ENCODE results near the gene STARD3. TPM values are rescaled to one million over a fixed set of nuclear protein-coding genes. Genes with fewer than 3 reads are reported as not detected.

STARD3 gene
- total RNA-seq, 1 experiment from 2014 or later: 42.9 TPM

DNA sequence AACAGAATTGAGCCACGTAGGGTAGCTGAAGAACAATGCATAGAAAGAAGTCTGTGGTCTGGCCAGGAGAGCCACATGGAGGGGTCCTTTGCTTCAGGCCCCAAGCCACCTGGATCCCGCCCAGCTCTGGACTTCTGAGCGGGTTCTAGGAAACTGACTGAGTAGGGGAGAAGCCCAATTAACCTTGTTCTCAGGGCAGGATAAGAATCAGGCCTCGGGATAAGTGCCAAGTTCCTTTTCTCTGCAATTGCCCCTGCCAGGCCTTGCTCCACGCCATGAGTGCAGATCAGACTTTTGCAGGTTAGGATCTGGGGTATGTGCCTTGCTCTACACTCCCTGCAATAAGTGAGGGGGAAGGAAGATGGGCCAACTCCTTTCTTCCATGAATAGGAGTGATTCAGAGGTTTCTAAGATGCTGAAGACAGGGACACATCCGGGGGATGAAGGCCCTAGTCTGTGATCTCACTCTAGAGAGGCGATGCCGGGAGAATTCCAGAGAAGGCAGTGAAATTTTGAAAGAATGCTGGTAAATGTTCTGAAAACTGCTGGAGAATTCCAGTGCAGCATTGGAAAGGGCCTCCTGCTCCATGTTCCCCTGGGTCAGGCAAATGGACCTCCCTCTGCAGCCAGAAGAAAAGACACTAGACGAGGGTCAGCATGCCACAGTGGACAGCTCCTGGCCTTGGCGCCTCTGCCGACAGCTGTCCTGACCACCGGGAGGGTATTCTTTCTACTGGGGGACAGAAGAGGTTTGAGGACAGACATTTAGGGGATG lies 35.0 kb upstream of the STARD3 start:
- peaks cover 36% of the 10 kb centered on the region for H3K4me1 ChIP-seq (ENCODE audit: low read length)

DNA sequence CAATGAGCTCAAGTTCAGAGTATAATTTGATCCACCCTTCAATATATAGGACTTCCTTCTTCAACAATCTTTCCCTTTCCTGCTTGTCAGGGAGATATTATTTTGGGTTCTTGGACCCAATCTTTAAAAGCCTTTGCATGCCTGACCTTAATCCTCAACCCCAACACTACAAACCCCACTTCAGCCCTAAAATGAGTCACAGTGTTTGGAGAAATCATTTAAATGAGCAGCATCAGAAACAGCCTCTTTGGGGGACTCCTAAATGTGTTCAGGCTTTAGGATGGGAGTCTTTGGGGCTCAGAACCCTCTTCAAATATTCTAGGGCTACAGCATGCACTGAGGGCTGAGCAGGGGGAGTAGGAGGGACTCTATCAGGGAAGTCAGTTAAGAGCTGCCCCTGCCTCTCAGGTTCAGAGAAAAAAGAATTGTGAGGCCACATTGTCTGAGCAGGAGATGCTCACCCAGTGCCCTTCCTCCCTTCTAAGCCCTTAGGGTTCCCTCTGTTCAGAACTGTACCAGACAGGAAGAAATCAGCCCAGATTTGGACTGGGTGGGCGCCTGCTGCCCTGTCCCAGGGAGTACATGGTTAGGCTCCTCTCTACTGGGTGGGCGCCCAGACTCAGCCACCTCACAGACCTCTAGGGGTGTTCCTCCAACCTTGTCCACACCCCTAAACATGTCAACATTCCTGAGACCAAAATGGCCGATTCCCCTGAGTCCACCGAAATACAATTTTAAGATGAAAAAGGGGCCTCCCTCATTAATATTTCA lies 34.2 kb upstream of the STARD3 start:
- DNase-seq: no peak
- H3K9me3 ChIP-seq (ENCODE audit: low read length): no peaks in the 10 kb centered on the region
- peaks cover 5% of the 10 kb centered on the region; the same call in 1 of the 2 replicates for H4K20me1 ChIP-seq (ENCODE audit: insufficient read depth, low read depth, low read length)
- no peak overlapping the region for H2AFZ ChIP-seq (ENCODE audit: low read length)
- H3K9ac ChIP-seq (ENCODE audit: low read length): no peak overlapping the region
- peak overlapping the region; percentile 97 for H3K4me2 ChIP-seq (ENCODE audit: low read depth, low read length, poor library complexity, severe bottlenecking)
- no peaks in the 10 kb centered on the region for H3K9me2 ChIP-seq (replicated peaks; ENCODE audit: insufficient read depth, low read length)
- H3K27me3 ChIP-seq (ENCODE audit: low read length): no peaks in the 10 kb centered on the region
- H3K4me3 ChIP-seq (ENCODE audit: low read length): no peak overlapping the region
- no peak overlapping the region for H3K27ac ChIP-seq (ENCODE audit: low read length)
- no peaks in the 10 kb centered on the region for H3K79me2 ChIP-seq (ENCODE audit: low read length)
- H3K36me3 ChIP-seq (ENCODE audit: insufficient read depth, low read length): no peaks in the 10 kb centered on the region
- peaks cover 36% of the 10 kb centered on the region for H3K4me1 ChIP-seq (ENCODE audit: low read length)

More for the DNA sequence above, 35.0 kb upstream of the STARD3 start:
- no peaks in the 10 kb centered on the region for H3K36me3 ChIP-seq (ENCODE audit: insufficient read depth, low read length)
- H3K27ac ChIP-seq (ENCODE audit: low read length): no peak overlapping the region
- H3K27me3 ChIP-seq (ENCODE audit: low read length): no peaks in the 10 kb centered on the region
- H3K9me3 ChIP-seq (ENCODE audit: low read length): no peaks in the 10 kb centered on the region
- H3K9ac ChIP-seq (ENCODE audit: low read length): no peak overlapping the region
- H3K79me2 ChIP-seq (ENCODE audit: low read length): no peaks in the 10 kb centered on the region
- no peak overlapping the region for H3K4me3 ChIP-seq (ENCODE audit: low read length)
- no peaks in the 10 kb centered on the region for H3K9me2 ChIP-seq (replicated peaks; ENCODE audit: insufficient read depth, low read length)
- H3K4me2 ChIP-seq (ENCODE audit: low read depth, low read length, poor library complexity, severe bottlenecking): no peak overlapping the region
- H4K20me1 ChIP-seq (ENCODE audit: insufficient read depth, low read depth, low read length): peaks cover 5% of the 10 kb centered on the region; the same call in 1 of the 2 replicates
- no peak for DNase-seq
- H2AFZ ChIP-seq (ENCODE audit: low read length): no peak overlapping the region

DNA sequence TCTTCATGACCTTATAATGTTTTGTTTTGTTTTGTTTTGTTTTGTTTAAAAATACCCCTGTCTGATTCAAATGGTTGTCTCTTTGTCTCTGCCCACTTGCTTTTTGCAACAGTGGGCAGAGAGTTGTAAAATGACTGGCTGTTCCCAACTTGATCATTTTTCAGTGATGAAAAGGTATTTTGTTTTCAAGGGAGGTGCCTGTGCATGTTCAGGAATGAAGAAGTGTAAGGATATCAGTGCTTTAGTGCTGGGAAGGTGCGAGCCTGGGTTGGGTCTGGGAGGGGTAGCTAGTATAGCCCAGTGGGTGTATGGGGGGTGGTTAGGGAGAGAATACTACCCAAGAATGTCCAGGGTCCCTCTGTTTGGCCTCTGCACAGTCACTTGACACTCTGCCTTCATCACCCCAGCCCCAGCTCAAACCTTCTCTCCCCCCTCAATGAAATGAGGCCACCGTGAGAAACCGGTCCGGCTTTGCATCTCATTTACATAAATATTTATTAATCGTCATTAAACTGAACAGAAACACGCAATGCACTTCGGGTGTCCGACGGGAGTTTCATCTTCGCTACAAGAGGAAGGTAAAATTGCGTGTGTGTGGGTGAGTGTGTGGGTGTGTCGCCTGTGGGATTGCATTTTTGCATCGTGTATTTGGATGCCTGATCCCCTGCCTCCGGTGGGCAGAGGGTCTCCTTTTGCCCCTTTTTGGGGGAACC lies 33.5 kb upstream of the STARD3 start:
- Histone ChIP-seq H3K4me3 (ENCODE audit: low read length) (peak overlapping the region; percentile 76), H3K27me3 (ENCODE audit: low read length) (no peaks in the 10 kb centered on the region), H3K9me3 (ENCODE audit: low read length) (no peaks in the 10 kb centered on the region), H3K79me2 (ENCODE audit: low read length) (no peaks in the 10 kb centered on the region), H4K20me1 (ENCODE audit: insufficient read depth, low read depth, low read length) (peaks cover 5% of the 10 kb centered on the region; the same call in 1 of the 2 replicates), H3K27ac (ENCODE audit: low read length) (no peak overlapping the region), H3K4me1 (ENCODE audit: low read length) (peaks cover 36% of the 10 kb centered on the region), H3K4me2 (ENCODE audit: low read depth, low read length, poor library complexity, severe bottlenecking) (peak overlapping the region; percentile 97), H3K9ac (ENCODE audit: low read length) (peak overlapping the region; percentile 80), H3K36me3 (ENCODE audit: insufficient read depth, low read length) (no peaks in the 10 kb centered on the region), H2AFZ (ENCODE audit: low read length) (peak overlapping the region; percentile 56), H3K9me2 (replicated peaks; ENCODE audit: insufficient read depth, low read length) (no peaks in the 10 kb centered on the region)
- DNase-seq: peak; percentile 76

DNA sequence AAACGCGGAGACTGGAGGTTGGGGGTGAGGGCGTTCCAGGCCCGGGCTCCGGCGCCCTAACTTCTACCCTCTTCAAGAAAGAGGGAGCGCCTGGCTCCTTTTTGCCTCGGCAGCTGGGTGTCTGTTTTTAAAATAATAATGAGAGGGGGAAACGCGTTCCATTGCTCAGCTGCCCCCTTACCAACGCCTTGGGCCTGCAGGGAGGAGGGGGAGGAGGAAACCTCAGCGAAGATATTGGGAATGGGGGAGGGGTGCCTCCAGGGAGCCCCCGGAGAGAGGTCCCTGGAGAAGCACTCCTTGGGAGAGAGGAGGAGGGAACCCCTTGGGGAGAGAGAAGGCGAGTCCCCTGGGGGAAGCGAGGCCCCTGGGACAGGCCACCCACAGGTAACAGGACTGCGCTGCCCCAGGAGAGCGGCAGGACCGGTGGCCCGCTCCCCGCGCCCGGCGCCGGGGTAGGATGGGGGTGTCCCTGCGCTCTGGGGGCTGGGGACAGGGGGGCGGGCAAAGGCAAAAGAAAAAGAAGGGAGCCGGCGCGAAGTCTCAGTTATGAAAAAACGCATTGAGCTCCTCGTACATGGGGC lies 31.9 kb upstream of the STARD3 start:
- peak overlapping the region; percentile 80 for H3K9ac ChIP-seq (ENCODE audit: low read length)
- no peaks in the 10 kb centered on the region for H3K9me3 ChIP-seq (ENCODE audit: low read length)
- peaks cover 5% of the 10 kb centered on the region; the same call in 1 of the 2 replicates for H4K20me1 ChIP-seq (ENCODE audit: insufficient read depth, low read depth, low read length)
- peak; percentile 71 for DNase-seq
- no peaks in the 10 kb centered on the region for H3K79me2 ChIP-seq (ENCODE audit: low read length)
- no peaks in the 10 kb centered on the region for H3K9me2 ChIP-seq (replicated peaks; ENCODE audit: insufficient read depth, low read length)
- peak overlapping the region; percentile 69; the same call in 1 of the 2 replicates for H2AFZ ChIP-seq (ENCODE audit: low read length)
- no peaks in the 10 kb centered on the region for H3K27me3 ChIP-seq (ENCODE audit: low read length)
- no peak overlapping the region for H3K27ac ChIP-seq (ENCODE audit: low read length)
- peak overlapping the region; percentile 76 for H3K4me3 ChIP-seq (ENCODE audit: low read length)
- H3K4me2 ChIP-seq (ENCODE audit: low read depth, low read length, poor library complexity, severe bottlenecking): peak overlapping the region; percentile 97
- H3K36me3 ChIP-seq (ENCODE audit: insufficient read depth, low read length): no peaks in the 10 kb centered on the region
- peaks cover 32% of the 10 kb centered on the region for H3K4me1 ChIP-seq (ENCODE audit: low read length)

DNA sequence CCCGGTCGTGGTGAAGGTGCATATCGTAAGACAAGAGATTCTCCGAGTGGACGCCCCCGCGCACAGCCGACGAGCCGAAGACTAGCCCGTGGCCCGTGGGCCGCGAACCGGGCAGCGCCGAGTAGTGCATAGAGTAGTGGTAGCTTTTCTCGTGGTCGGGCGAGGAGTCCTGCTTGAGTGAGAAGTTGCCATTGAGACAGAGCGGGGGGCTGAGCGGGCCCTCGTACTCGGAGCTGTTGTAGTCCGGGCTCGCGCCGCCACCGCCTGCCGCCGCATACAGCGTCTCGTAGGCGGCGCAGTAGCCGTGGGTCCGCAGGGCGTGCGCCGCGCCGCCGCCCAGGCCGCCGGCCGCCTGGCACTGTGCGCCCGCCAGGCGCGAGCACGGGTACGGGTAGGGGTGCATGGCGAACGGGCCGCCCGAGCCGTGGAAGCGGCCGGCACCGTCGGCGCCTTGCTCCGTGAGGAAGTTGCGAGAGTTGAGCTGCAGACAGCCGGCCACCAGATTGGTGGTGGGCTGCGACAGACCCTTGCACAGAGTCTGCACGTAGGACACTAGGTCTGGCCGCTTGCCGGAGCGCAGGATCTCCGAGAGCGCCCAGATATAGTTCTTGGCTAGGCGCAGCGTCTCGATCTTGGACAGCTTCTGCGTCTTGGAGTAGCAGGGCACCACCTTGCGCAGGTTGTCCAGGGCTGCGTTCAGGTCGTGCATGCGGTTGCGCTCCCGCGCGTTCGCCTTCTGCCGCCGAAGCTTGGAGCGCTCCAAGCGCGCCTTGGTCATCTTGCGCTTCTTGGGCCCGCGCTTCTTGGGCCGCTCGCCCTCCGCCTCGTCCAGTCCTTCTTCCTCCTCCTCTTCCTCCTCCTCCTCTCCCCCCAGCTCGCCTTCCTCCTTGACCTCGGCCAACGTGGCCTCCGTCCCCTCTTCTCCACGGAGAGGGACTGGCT lies 31.2 kb upstream of the STARD3 start:
- Histone ChIP-seq H2AFZ (ENCODE audit: low read length) (peak overlapping the region; percentile 69; the same call in 1 of the 2 replicates), H4K20me1 (ENCODE audit: insufficient read depth, low read depth, low read length) (peaks cover 5% of the 10 kb centered on the region; the same call in 1 of the 2 replicates), H3K36me3 (ENCODE audit: insufficient read depth, low read length) (no peaks in the 10 kb centered on the region), H3K27me3 (ENCODE audit: low read length) (no peaks in the 10 kb centered on the region), H3K4me3 (ENCODE audit: low read length) (peak overlapping the region; percentile 76), H3K9me3 (ENCODE audit: low read length) (no peaks in the 10 kb centered on the region), H3K79me2 (ENCODE audit: low read length) (no peaks in the 10 kb centered on the region), H3K4me1 (ENCODE audit: low read length) (peaks cover 32% of the 10 kb centered on the region), H3K27ac (ENCODE audit: low read length) (no peak overlapping the region), H3K9ac (ENCODE audit: low read length) (peak overlapping the region; percentile 80), H3K4me2 (ENCODE audit: low read depth, low read length, poor library complexity, severe bottlenecking) (peak overlapping the region; percentile 97), H3K9me2 (replicated peaks; ENCODE audit: insufficient read depth, low read length) (no peaks in the 10 kb centered on the region)
- DNase-seq: peak; percentile 65

DNA sequence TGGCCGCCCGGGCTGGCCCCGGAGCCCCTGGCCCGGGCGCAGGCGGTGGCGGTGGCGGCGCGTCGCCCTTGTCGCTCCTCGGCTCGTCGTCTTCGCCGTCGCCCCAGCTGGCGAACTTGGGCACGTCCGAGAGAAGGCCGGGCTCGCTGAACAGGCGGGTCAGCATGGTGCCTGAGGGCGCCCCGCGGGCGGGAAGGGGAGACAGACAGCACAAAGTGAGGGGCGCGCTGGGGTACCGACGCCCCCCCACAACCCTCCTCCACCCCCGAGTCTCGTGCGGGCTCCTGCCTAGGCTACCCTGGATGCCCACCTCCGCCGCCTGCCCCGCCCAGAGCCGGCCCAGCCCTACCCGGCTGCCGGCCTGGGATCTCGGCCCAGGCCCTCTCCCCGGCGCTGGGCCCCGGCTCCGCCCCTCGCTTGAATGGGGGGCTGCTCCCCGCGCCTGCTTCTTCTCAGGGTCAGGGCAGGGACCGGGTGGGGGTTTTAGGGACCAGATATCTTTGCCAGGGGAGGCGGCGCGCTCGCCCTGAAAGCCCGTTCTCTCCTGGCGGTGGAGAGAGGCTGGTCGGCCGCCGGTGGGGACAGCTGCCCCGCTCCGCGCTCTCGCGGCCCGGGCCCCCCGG lies 30.4 kb upstream of the STARD3 start:
- Histone ChIP-seq H3K9ac (ENCODE audit: low read length) (no peak overlapping the region), H3K4me1 (ENCODE audit: low read length) (peaks cover 32% of the 10 kb centered on the region), H2AFZ (ENCODE audit: low read length) (no peak overlapping the region), H3K27ac (ENCODE audit: low read length) (no peak overlapping the region), H3K36me3 (ENCODE audit: insufficient read depth, low read length) (no peaks in the 10 kb centered on the region), H3K4me3 (ENCODE audit: low read length) (no peak overlapping the region), H3K79me2 (ENCODE audit: low read length) (no peaks in the 10 kb centered on the region), H3K27me3 (ENCODE audit: low read length) (no peaks in the 10 kb centered on the region), H3K9me3 (ENCODE audit: low read length) (no peaks in the 10 kb centered on the region), H3K4me2 (ENCODE audit: low read depth, low read length, poor library complexity, severe bottlenecking) (peak overlapping the region; percentile 97), H3K9me2 (replicated peaks; ENCODE audit: insufficient read depth, low read length) (no peaks in the 10 kb centered on the region), H4K20me1 (ENCODE audit: insufficient read depth, low read depth, low read length) (peaks cover 5% of the 10 kb centered on the region; the same call in 1 of the 2 replicates)
- DNase-seq: no peak
